Medulla oblongata (tissue), 1 donor: Measurements from ENCODE around the gene TSEN54.

Source experiments
- DNase-seq: peaks from one replicate; pipeline ENCODE4 v3.0.0-alpha.2; 2015; ENCODE audit errors: extremely low spot score

TSEN54 gene

GRCh38 chr17:75488693-75489510, 27.4 kb upstream of the TSEN54 start:
- peak; percentile 48 for DNase-seq

- DNase-seq, result no peak
Observed at GRCh38 chr17:75489511-75489955, 26.8 kb upstream of the TSEN54 start.

- no peak for DNase-seq
Observed at GRCh38 chr17:75490173-75490743, 26.1 kb upstream of the TSEN54 start.

- DNase-seq, result no peak
Observed at GRCh38 chr17:75490953-75491649, 25.2 kb upstream of the TSEN54 start.

- DNase-seq, result no peak
Observed at GRCh38 chr17:75491680-75492079, 24.6 kb upstream of the TSEN54 start.

- no peak for DNase-seq
Observed at GRCh38 chr17:75492555-75493168, 23.7 kb upstream of the TSEN54 start.

- DNase-seq, result no peak
Observed at GRCh38 chr17:75493476-75494129, 22.7 kb upstream of the TSEN54 start.

GRCh38 chr17:75494326-75494877, 21.9 kb upstream of the TSEN54 start:
- DNase-seq, result no peak

GRCh38 chr17:75496005-75496404, 20.3 kb upstream of the TSEN54 start:
- no peak for DNase-seq

- no peak for DNase-seq
Observed at GRCh38 chr17:75498039-75498725, 18.1 kb upstream of the TSEN54 start.

GRCh38 chr17:75498726-75499213, 17.6 kb upstream of the TSEN54 start:
- no peak for DNase-seq

- DNase-seq, result no peak
Observed at GRCh38 chr17:75499313-75500022, 16.9 kb upstream of the TSEN54 start.

GRCh38 chr17:75500419-75501216, 15.7 kb upstream of the TSEN54 start:
- DNase-seq, result no peak

- peak; percentile 94 for DNase-seq
Observed at GRCh38 chr17:75501378-75502071, 14.8 kb upstream of the TSEN54 start.

- DNase-seq, result no peak
Observed at GRCh38 chr17:75502072-75502720, 14.1 kb upstream of the TSEN54 start.

GRCh38 chr17:75502721-75503329, 13.5 kb upstream of the TSEN54 start:
- DNase-seq, result no peak

GRCh38 chr17:75503337-75503950, 12.9 kb upstream of the TSEN54 start:
- DNase-seq, result no peak
